Astrocyte (in vitro differentiated cells and primary cell): ENCODE measurements around the gene MEIOC. TPM values are rescaled to one million over a fixed set of nuclear protein-coding genes. Genes with fewer than 3 reads are reported as not detected.

Experiments
- DNase-seq: peaks from one replicate; pipeline ENCODE4 v3.0.0-alpha.2; 2010; ENCODE audit warnings: low read depth
- FAIRE-seq: peaks from 2 replicates; lab custom pipeline; 2011; peaks lifted over from hg19 to GRCh38; lab: Jason Lieb, UNC
- H2AFZ ChIP-seq: 2 replicates; pipeline ENCODE4 v1.6.0; 2012; ENCODE audit warnings: low read depth, low read length, inconsistent platforms
- H3K27ac ChIP-seq: 2 replicates; pipeline ENCODE4 v1.5.1; 2011; ENCODE audit warnings: low read depth, low read length, inconsistent platforms
- H3K27me3 ChIP-seq: 2 replicates; pipeline ENCODE4 v1.6.0; 2011; ENCODE audit warnings: low read length, inconsistent platforms; ENCODE audit not compliant: insufficient read depth
- H3K36me3 ChIP-seq: 2 replicates; pipeline ENCODE4 v1.5.1; 2011; ENCODE audit warnings: low read length, inconsistent platforms; ENCODE audit not compliant: insufficient read depth
- H3K4me1 ChIP-seq: 2 replicates; pipeline ENCODE4 v1.5.1; 2011; ENCODE audit warnings: low read length, inconsistent platforms; ENCODE audit not compliant: insufficient read depth
- H3K4me2 ChIP-seq: 2 replicates; pipeline ENCODE4 v1.6.0; 2012; ENCODE audit warnings: low read length, inconsistent platforms
- H3K4me3 ChIP-seq: 2 replicates; pipeline ENCODE4 v1.5.1; 2011; ENCODE audit warnings: low read depth, mild to moderate bottlenecking, low read length, inconsistent platforms; ENCODE audit not compliant: insufficient read depth
- H3K79me2 ChIP-seq: 2 replicates; pipeline ENCODE4 v1.6.0; 2012; ENCODE audit warnings: mild to moderate bottlenecking, low read length, inconsistent platforms; ENCODE audit not compliant: insufficient read depth
- H3K9ac ChIP-seq: 2 replicates; pipeline ENCODE4 v1.6.0; 2012; ENCODE audit warnings: mild to moderate bottlenecking, low read length, inconsistent platforms
- H3K9me3 ChIP-seq: 2 replicates; pipeline ENCODE4 v1.5.1; 2012; ENCODE audit warnings: low read depth, mild to moderate bottlenecking, low read length, inconsistent platforms; ENCODE audit not compliant: insufficient read depth
- H4K20me1 ChIP-seq: 2 replicates; pipeline ENCODE4 v1.6.0; 2012; ENCODE audit warnings: low read length, inconsistent platforms; ENCODE audit not compliant: insufficient read depth
- H3K27ac Mint-ChIP-seq: one replicate; pipeline ENCODE4 v1.8.0; 2021; ENCODE audit warnings: mild to moderate bottlenecking, mixed read lengths; ENCODE audit not compliant: unreplicated experiment
- H3K27me3 Mint-ChIP-seq: one replicate; pipeline ENCODE4 v1.8.0; 2021; ENCODE audit warnings: low read depth, mixed read lengths; ENCODE audit not compliant: unreplicated experiment
- H3K36me3 Mint-ChIP-seq: one replicate; pipeline ENCODE4 v1.8.0; 2021; ENCODE audit warnings: low read depth, mixed read lengths; ENCODE audit not compliant: unreplicated experiment
- H3K4me1 Mint-ChIP-seq: one replicate; pipeline ENCODE4 v1.8.0; 2021; ENCODE audit warnings: low read depth, mixed read lengths; ENCODE audit not compliant: unreplicated experiment
- H3K4me3 Mint-ChIP-seq: one replicate; pipeline ENCODE4 v1.8.0; 2021; ENCODE audit warnings: mild to moderate bottlenecking, moderate library complexity, mixed read lengths; ENCODE audit not compliant: unreplicated experiment
- H3K9me3 Mint-ChIP-seq: one replicate; pipeline ENCODE4 v1.8.0; 2021; ENCODE audit warnings: mild to moderate bottlenecking, mixed read lengths; ENCODE audit not compliant: unreplicated experiment
- EZH2 ChIP-seq: IDR thresholded peaks from 2 replicates; pipeline ENCODE4 v1.6.1; 2012; ENCODE audit warnings: mild to moderate bottlenecking, low read length, inconsistent platforms; ENCODE audit not compliant: insufficient read depth
- total RNA-seq: library from RNA; stranded (reverse); gene quantifications from 2 replicates; pipeline ENCODE4 v1.2.1, GENCODE V29; 2021
- TF ChIP-seq, protein P1 (sequence below): IDR thresholded peaks from 2 replicates; pipeline ENCODE4 v1.5.1; 2011; ENCODE audit warnings: low read depth, mild to moderate bottlenecking, inconsistent platforms, low read length, moderate library complexity; ENCODE audit not compliant: insufficient read depth

The MEIOC gene
- total RNA-seq, 1 donor from 2014 or later, result 0.45 TPM

DNA sequence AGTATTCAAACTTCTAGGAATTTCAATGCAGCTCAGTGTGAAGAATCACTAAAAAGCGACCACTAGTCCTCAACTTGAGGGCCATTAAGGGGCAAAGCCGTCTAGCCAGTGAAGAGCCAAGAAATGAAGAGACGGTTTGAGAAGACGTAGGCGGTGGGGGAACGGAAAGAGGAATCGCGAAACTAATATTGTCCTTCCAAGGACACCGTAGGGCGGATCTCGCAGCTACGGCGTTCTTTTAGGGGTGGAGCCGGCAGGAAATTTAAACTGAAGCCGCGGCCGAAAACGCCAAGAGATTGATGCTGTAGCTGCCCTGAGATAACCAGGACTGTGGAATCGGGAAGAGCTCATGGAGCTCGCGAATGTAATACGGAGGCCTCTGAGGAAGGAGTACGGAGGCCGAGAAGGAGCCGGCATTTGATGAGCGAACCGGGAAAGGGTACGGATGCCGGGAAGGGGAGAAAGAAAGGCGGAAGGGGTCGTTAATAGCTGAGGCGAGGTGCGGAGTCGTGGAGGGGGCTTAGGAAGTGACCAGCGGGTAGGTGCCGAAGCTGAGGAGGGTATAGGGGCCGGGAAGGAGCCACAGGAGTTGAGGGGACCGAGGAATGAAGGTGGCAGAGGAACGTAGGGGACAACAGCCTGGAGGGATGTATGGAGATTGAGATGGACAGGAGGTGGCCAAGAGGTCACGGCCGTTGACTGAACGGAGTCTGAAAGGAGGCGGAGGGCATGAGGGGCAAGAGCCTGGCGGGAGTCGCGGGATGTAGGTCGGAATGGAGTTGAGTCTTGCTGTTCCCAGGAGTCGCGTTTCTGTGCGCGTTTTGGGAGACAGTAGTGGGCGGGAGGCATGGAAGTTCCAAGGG lies 52.4 kb downstream of the MEIOC start, which contains the start of gene DBF4B:
Gene DBF4B (plus strand): TSS at position 265 of the 863 bp plus-strand sequence. CDS start 156 bp downstream, at position 421.
- peak within 1 kb of the TSS; percentile 90 for H3K9ac ChIP-seq
- no peaks in the 10 kb centered on the region for H3K9me3 ChIP-seq
- Mint-ChIP-seq H3K4me3 (no peak within 1 kb of the TSS), H3K27ac (no peak within 1 kb of the TSS), H3K9me3 (no peaks in the 10 kb centered on the region), H3K27me3 (peaks cover 2% of the 10 kb centered on the region), H3K36me3 (no peaks in the 10 kb centered on the region), H3K4me1 (no peaks in the 10 kb centered on the region)
- peak within 1 kb of the TSS; percentile 95 for H3K4me2 ChIP-seq
- TF ChIP-seq, protein P1, sequence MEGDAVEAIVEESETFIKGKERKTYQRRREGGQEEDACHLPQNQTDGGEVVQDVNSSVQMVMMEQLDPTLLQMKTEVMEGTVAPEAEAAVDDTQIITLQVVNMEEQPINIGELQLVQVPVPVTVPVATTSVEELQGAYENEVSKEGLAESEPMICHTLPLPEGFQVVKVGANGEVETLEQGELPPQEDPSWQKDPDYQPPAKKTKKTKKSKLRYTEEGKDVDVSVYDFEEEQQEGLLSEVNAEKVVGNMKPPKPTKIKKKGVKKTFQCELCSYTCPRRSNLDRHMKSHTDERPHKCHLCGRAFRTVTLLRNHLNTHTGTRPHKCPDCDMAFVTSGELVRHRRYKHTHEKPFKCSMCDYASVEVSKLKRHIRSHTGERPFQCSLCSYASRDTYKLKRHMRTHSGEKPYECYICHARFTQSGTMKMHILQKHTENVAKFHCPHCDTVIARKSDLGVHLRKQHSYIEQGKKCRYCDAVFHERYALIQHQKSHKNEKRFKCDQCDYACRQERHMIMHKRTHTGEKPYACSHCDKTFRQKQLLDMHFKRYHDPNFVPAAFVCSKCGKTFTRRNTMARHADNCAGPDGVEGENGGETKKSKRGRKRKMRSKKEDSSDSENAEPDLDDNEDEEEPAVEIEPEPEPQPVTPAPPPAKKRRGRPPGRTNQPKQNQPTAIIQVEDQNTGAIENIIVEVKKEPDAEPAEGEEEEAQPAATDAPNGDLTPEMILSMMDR, result no peak
- TF ChIP-seq EZH2, result no peak
- H3K4me3 ChIP-seq, result peak within 1 kb of the TSS; percentile 96
- H3K27me3 ChIP-seq, result no peaks in the 10 kb centered on the region
- peaks cover 29% of the 10 kb centered on the region for H3K79me2 ChIP-seq
- FAIRE-seq, result no peak
- H4K20me1 ChIP-seq, result no peaks in the 10 kb centered on the region
- H2AFZ ChIP-seq, result peak within 1 kb of the TSS; percentile 91
- H3K4me1 ChIP-seq, result peaks cover 14% of the 10 kb centered on the region
- peaks cover under 1% of the 10 kb centered on the region for H3K36me3 ChIP-seq
- peak; percentile 88 for DNase-seq
- peak within 1 kb of the TSS; percentile 81 for H3K27ac ChIP-seq

DNA sequence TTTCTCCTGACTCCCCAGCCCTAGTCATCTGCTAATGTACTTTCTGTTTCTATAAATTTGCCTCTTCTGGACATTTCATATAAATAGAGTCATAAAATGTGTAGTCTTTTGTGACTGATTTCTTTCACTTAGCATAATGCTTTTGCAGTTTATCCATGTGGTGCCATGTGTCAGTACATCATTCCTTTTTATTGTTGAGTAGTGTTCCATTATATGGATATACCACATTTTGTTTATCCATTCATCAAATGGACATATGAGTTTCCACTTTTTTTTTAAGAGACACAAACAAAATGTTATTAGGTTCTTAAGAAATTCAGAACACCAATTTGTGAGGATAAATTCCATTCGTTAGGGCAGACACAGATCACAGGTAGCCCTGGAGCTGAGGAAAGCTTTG lies 63.2 kb downstream of the MEIOC start:
- Histone ChIP-seq H3K36me3 (peaks cover 5% of the 10 kb centered on the region), H3K27ac (no peak overlapping the region)
- FAIRE-seq, result no peak

More for the DNA sequence above, 63.2 kb downstream of the MEIOC start:
- no peaks in the 10 kb centered on the region for H3K4me1 Mint-ChIP-seq
- Histone ChIP-seq H3K4me2 (no peak overlapping the region), H3K9me3 (no peaks in the 10 kb centered on the region), H3K27me3 (no peaks in the 10 kb centered on the region), H4K20me1 (no peaks in the 10 kb centered on the region), H3K4me3 (no peak overlapping the region), H3K79me2 (no peaks in the 10 kb centered on the region), H3K9ac (no peak overlapping the region), H3K4me1 (no peaks in the 10 kb centered on the region), H2AFZ (no peak overlapping the region)
- H3K27ac Mint-ChIP-seq, result no peak overlapping the region
- peaks cover 10% of the 10 kb centered on the region for H3K36me3 Mint-ChIP-seq
- H3K9me3 Mint-ChIP-seq, result no peaks in the 10 kb centered on the region
- TF ChIP-seq, protein P1, result no peak
- TF ChIP-seq EZH2, result no peak
- no peak for DNase-seq
- H3K27me3 Mint-ChIP-seq, result no peaks in the 10 kb centered on the region
- H3K4me3 Mint-ChIP-seq, result no peak overlapping the region
